ENCODE measurements around the gene FRZB.

Gene FRZB

DNA sequence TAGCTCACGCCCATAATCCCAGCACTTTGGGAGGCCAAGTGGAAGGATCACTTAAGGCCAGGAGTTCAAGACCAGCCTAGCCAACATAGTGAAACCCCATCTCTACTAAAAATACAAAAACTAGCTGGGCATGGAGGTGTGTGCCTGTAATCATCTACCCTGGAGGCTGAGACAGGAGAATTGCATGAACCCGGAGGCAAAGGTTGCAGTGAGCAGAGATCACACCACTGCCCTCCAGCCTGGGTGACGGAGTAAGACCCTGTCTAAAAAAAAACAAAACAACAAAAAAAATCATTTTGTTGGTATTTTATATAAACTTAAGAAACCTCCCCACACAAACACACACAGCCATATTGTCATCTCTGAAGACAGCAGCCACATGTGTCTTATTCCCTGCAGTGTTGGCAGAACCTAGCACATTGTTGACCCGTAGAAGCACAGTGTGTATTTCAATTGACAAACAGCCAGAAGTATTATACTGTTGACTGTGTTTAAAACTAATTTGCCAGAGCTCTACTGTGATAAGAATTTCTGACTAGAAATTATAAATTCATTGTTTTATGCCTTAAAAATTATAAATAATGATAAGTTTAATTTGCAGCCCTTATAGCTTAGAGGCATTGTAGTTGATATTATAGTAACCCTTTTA is 82.3 kb downstream of the FRZB start (continued):
- no peak for TF ChIP-seq BACH2 (CRISPR knock-in tag; IDR thresholded peaks at IDR 0.05; ENCODE audit: borderline replicate concordance)
- TF ChIP-seq ZNF565 (CRISPR knock-in tag; conservative IDR thresholded peaks at IDR 0.05; ENCODE audit: low read depth): no peak
- no peak for TF ChIP-seq ESRRG (CRISPR knock-in tag; IDR thresholded peaks at IDR 0.05)
- TF ChIP-seq, protein P1, sequence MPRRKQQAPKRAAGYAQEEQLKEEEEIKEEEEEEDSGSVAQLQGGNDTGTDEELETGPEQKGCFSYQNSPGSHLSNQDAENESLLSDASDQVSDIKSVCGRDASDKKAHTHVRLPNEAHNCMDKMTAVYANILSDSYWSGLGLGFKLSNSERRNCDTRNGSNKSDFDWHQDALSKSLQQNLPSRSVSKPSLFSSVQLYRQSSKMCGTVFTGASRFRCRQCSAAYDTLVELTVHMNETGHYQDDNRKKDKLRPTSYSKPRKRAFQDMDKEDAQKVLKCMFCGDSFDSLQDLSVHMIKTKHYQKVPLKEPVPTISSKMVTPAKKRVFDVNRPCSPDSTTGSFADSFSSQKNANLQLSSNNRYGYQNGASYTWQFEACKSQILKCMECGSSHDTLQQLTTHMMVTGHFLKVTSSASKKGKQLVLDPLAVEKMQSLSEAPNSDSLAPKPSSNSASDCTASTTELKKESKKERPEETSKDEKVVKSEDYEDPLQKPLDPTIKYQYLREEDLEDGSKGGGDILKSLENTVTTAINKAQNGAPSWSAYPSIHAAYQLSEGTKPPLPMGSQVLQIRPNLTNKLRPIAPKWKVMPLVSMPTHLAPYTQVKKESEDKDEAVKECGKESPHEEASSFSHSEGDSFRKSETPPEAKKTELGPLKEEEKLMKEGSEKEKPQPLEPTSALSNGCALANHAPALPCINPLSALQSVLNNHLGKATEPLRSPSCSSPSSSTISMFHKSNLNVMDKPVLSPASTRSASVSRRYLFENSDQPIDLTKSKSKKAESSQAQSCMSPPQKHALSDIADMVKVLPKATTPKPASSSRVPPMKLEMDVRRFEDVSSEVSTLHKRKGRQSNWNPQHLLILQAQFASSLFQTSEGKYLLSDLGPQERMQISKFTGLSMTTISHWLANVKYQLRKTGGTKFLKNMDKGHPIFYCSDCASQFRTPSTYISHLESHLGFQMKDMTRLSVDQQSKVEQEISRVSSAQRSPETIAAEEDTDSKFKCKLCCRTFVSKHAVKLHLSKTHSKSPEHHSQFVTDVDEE (CRISPR knock-in tag; IDR thresholded peaks at IDR 0.05): no peak
- no peak for TF ChIP-seq ZNF70 (CRISPR knock-in tag; IDR thresholded peaks at IDR 0.05)

All from SK-N-SH treated with all-trans-retinoic acid at 6 μM for 48 hours (cell line).